Endothelial cell of hepatic sinusoid (primary cell): ENCODE results near the gene MMP19.
"Not testable (repeated sequence)": the region's sequence is repeated elsewhere in the genome, so short reads cannot be mapped to it uniquely, and the experiment has no call there.

Experiments used
- in situ Hi-C: cut with HindIII; loops from 2 replicates; pipeline ENCODE4 v1.10.0; 2017; ENCODE audit warnings: low sequenced_read_pairs

MMP19 gene

GRCh38 chr12:55842681-55843429 lies at the start of gene MMP19:
MMP19 (minus strand) TSS chr12:55842936; CDS start chr12:55842830, 106 bp downstream.
- in situ Hi-C loops: loop anchor here (5.0 kb wide), 1 partner anchor 84 kb away; the partner anchor contains the start of gene PYM1

GRCh38 chr12:55891310-55891709 lies 48.6 kb upstream of the MMP19 start:
- in situ Hi-C loops: no loop called here

GRCh38 chr12:55885113-55885512 lies 42.4 kb upstream of the MMP19 start:
- in situ Hi-C loops: no loop called here

GRCh38 chr12:55877824-55878223 lies 35.1 kb upstream of the MMP19 start:
- in situ Hi-C loops: no loop called here

- in situ Hi-C loops: no loop called here
Observed at GRCh38 chr12:55875704-55876467, 33.1 kb upstream of the MMP19 start.

GRCh38 chr12:55874443-55874842 lies 31.7 kb upstream of the MMP19 start:
- in situ Hi-C loops: no loop called here

GRCh38 chr12:55866454-55867004 lies 23.8 kb upstream of the MMP19 start:
- in situ Hi-C loops: not testable (repeated sequence)

- in situ Hi-C loops: no loop called here
Observed at GRCh38 chr12:55865327-55865726, 22.6 kb upstream of the MMP19 start.

GRCh38 chr12:55862931-55863330 lies 20.2 kb upstream of the MMP19 start:
- in situ Hi-C loops: not testable (repeated sequence)

GRCh38 chr12:55862286-55862685 lies 19.6 kb upstream of the MMP19 start:
- in situ Hi-C loops: no loop called here

- in situ Hi-C loops: no loop called here
Observed at GRCh38 chr12:55861871-55862270, 19.1 kb upstream of the MMP19 start.

GRCh38 chr12:55861396-55861795 lies 18.7 kb upstream of the MMP19 start:
- in situ Hi-C loops: no loop called here

- in situ Hi-C loops: no loop called here
Observed at GRCh38 chr12:55852740-55853139, 10.0 kb upstream of the MMP19 start.

- in situ Hi-C loops: no loop called here
Observed at GRCh38 chr12:55850893-55851292, 8.2 kb upstream of the MMP19 start.

- in situ Hi-C loops: no loop called here
Observed at GRCh38 chr12:55850401-55850800, 7.7 kb upstream of the MMP19 start.

GRCh38 chr12:55849616-55850343 lies 7.0 kb upstream of the MMP19 start:
- in situ Hi-C loops: loop anchor here (5.0 kb wide), 1 partner anchor 33 kb away; no protein-coding TSS in a partner anchor

GRCh38 chr12:55847603-55848291 lies 5.0 kb upstream of the MMP19 start:
- in situ Hi-C loops: loop anchor here (5.0 kb wide), 1 partner anchor 35 kb away; no protein-coding TSS in a partner anchor

- in situ Hi-C loops: loop anchor here (5.0 kb wide), 1 partner anchor 35 kb away; no protein-coding TSS in a partner anchor
Observed at GRCh38 chr12:55847033-55847432, 4.3 kb upstream of the MMP19 start.

GRCh38 chr12:55845785-55846496 lies 3.2 kb upstream of the MMP19 start:
- in situ Hi-C loops: loop anchor here (5.0 kb wide), 1 partner anchor 36 kb away; no protein-coding TSS in a partner anchor

- in situ Hi-C loops: loop anchor here (5.0 kb wide), 1 partner anchor 37 kb away; no protein-coding TSS in a partner anchor
Observed at GRCh38 chr12:55845361-55845760, 2.6 kb upstream of the MMP19 start.
